K562 (cell line): ENCODE measurements around the gene GHR. TPM values are rescaled to one million over a fixed set of nuclear protein-coding genes. Genes with fewer than 3 reads are reported as not detected.

Experiments
- ATAC-seq: fragments of 200-7000 bp; cut with Tn5 transposase; 3 replicates; pipeline ENCODE4 v1.9.1; 2020; ENCODE audit warnings: moderate library complexity
- BruUV-seq: library from RNA; stranded (reverse); fragments of 400-500 nt; replicated peaks from 2 replicates; lab custom pipeline; 2021; lab: Mats Ljungman, UMichigan
- CTCF ChIA-PET: fragments of 300-600 bp; formaldehyde crosslinking; extraction: SDS; loops from one replicate; lab custom pipeline; 2021; ENCODE audit warnings: low intra/inter-chr PET ratio; lab: Yijun Ruan, JAX
- POLR2A ChIA-PET: fragments of 300-600, 350-650 bp; sonication (Branson Sonifier 250); formaldehyde crosslinking; extraction: SDS; loops from one replicate; lab custom pipeline; 2021; ENCODE audit warnings: antibody characterized with exemption, inconsistent platforms; lab: Yijun Ruan, JAX
- DNase-seq, 4 experiments: peaks; one replicate each; pipeline versions ENCODE4 v3.0.0 to v3.0.0-alpha.2; 2011 to 2018; ENCODE audit warnings: low spot score in 3 of 4, mixed read lengths in 3 of 4; ENCODE audit errors: extremely low read depth in 1 of 4
- FAIRE-seq: peaks from 2 replicates; lab custom pipeline; 2011; peaks lifted over from hg19 to GRCh38; lab: Jason Lieb, UNC
- H2AFZ ChIP-seq: 2 replicates; pipeline ENCODE4 v1.6.0; 2011; ENCODE audit warnings: low read depth, low read length, control low read depth, inconsistent platforms
- H3K27ac ChIP-seq: fragments of 200-600 bp; 3 replicates; pipeline ENCODE4 v1.8.0; 2011; ENCODE audit warnings: low read depth, mild to moderate bottlenecking, control low read depth, inconsistent platforms, low read length, moderate library complexity, mixed read lengths; ENCODE audit errors: extremely low read depth
- H3K27me3 ChIP-seq, 2 experiments: fragments of 300-600 bp in 1 of 2; 2 replicates in 1 of 2; 3 replicates in 1 of 2; pipeline versions ENCODE4 v1.6.0 to v1.8.0; 2011; ENCODE audit warnings: inconsistent platforms in 2 of 2, low read length in 2 of 2, mild to moderate bottlenecking in 1 of 2, mixed read lengths in 1 of 2, moderate library complexity in 1 of 2; ENCODE audit not compliant: control insufficient read depth in 2 of 2, insufficient read depth in 2 of 2
- H3K36me3 ChIP-seq: fragments of 300-600 bp; 3 replicates; pipeline ENCODE4 v1.8.0; 2011; ENCODE audit warnings: mild to moderate bottlenecking, low read length, inconsistent platforms; ENCODE audit not compliant: control insufficient read depth, insufficient read depth
- H3K4me1 ChIP-seq, 2 experiments: fragments of 200-600 bp in 1 of 2; replicated peaks in 1 of 2; 2 replicates in 1 of 2; 3 replicates in 1 of 2; pipeline versions ENCODE4 v1.5.1 to v1.8.0; 2011; ENCODE audit warnings: inconsistent platforms in 2 of 2, low read length in 2 of 2, mild to moderate bottlenecking in 1 of 2, mixed read lengths in 1 of 2, moderate library complexity in 1 of 2; ENCODE audit not compliant: control insufficient read depth in 2 of 2, insufficient read depth in 2 of 2
- H3K4me2 ChIP-seq: 2 replicates; pipeline ENCODE4 v1.6.1; 2011; ENCODE audit warnings: low read length, control low read depth, inconsistent platforms, mixed read lengths; ENCODE audit not compliant: insufficient read depth
- H3K4me3 ChIP-seq: fragments of 200-600 bp; sonication (generic), shearing (Covaris generic); 2 replicates; pipeline ENCODE4 v1.5.1; 2016; ENCODE audit warnings: control low read depth, inconsistent platforms
- H3K79me2 ChIP-seq: fragments of 200-600 bp; 3 replicates; pipeline ENCODE4 v1.8.0; 2011; ENCODE audit warnings: low read length, inconsistent platforms; ENCODE audit not compliant: control insufficient read depth, insufficient read depth
- H3K9ac ChIP-seq, 2 experiments: 2 replicates each; pipeline versions ENCODE4 v1.6.0 to v1.6.1; 2011; ENCODE audit warnings: low read depth in 2 of 2, low read length in 2 of 2, control low read depth in 1 of 2, inconsistent platforms in 1 of 2, mild to moderate bottlenecking in 1 of 2, mixed read lengths in 1 of 2; ENCODE audit not compliant: insufficient read depth in 1 of 2
- H3K9me1 ChIP-seq: one replicate; pipeline ENCODE4 v1.6.0; 2011; ENCODE audit warnings: inconsistent platforms, mild to moderate bottlenecking, low read length, moderate library complexity; ENCODE audit not compliant: control insufficient read depth, insufficient read depth
- H3K9me3 ChIP-seq: replicated peaks from 2 replicates; pipeline ENCODE4 v1.5.1; 2011; ENCODE audit warnings: low read depth, low read length, inconsistent platforms; ENCODE audit not compliant: control insufficient read depth, insufficient read depth
- H4K20me1 ChIP-seq: replicated peaks from 2 replicates; pipeline ENCODE4 v1.6.1; 2011; ENCODE audit warnings: low read length, inconsistent platforms, mixed read lengths; ENCODE audit not compliant: control insufficient read depth, insufficient read depth
- NR3C1 ChIP-seq: sonication (generic); formaldehyde crosslinking; IDR thresholded peaks from 2 replicates; pipeline ENCODE4 v1.8.1; 2022; ENCODE audit warnings: missing genetic modification reagents
- U2AF2 ChIP-seq: fragments of 200-400 bp; formaldehyde crosslinking; optimal IDR thresholded peaks from 2 replicates; pipeline ENCODE3; 2017; ENCODE audit warnings: low read depth, mild to moderate bottlenecking, low read length
- XRCC3 ChIP-seq: fragments of 450-650 bp; IDR thresholded peaks from 2 replicates; pipeline ENCODE4 v1.6.1; 2017; ENCODE audit warnings: mild to moderate bottlenecking, moderate library complexity
- WGBS: fragments of 100-300 bp; shearing (Covaris generic); methylation state at CpG from one replicate; pipeline ENCODE4 v1.1.6; 2016; ENCODE audit warnings: low coverage, mixed read lengths; ENCODE audit not compliant: insufficient coverage; ENCODE audit errors: missing lambda C conversion rate; 5-methylcytosine and 5-hydroxymethylcytosine counted together
- in situ Hi-C: fragments of 300-500 bp; cut with MboI; formaldehyde crosslinking; loops from 4 replicates; pipeline ENCODE4 v1.15.0; 2018; ENCODE audit warnings: inconsistent platforms, mixed read lengths
- intact Hi-C: fragments of 100-400 bp; cut with micrococcal nuclease; formaldehyde crosslinking; loops from 2 replicates; pipeline ENCODE4 v1.14.2; 2022
- polyA plus RNA-seq, 8 experiments: library from polyadenylated mRNA; depleted of rRNA in 4 of 8; stranded (reverse) in 5 of 8; unstranded in 3 of 8; fragments of >200 nt; fragmentation: Nextera tagmentation in 2 of 8; fragmentation: Illumina TruSeq in 1 of 8; extraction: Ambion mirVana in 2 of 8; extraction: Trizol in 1 of 8; gene quantifications; 2 replicates each; pipeline versions ENCODE4 v1.2.1 to v1.2.3, GENCODE V29; 2011 to 2014; ENCODE audit warnings: inconsistent platforms in 1 of 8, missing spikeins in 1 of 8
- total RNA-seq, 7 experiments: library from RNA; depleted of rRNA in 6 of 7; stranded (reverse); fragments of >200 nt in 6 of 7; fragmentation: Illumina TruSeq in 2 of 7; extraction: Trizol in 2 of 7; gene quantifications; 2 replicates each; pipeline versions ENCODE4 v1.2.1 to v1.2.3, GENCODE V29; 2011 to 2021; ENCODE audit warnings: low replicate concordance in 1 of 7
- TF ChIP-seq, protein P1 (sequence below), 2 experiments: IDR thresholded peaks in 1 of 2; conservative IDR thresholded peaks in 1 of 2; 2 replicates each; pipeline ENCODE4 v1.6.1; 2016; ENCODE audit warnings: low read depth in 2 of 2, mild to moderate bottlenecking in 1 of 2, missing compliant biosample characterization in 1 of 2, missing genetic modification characterization in 1 of 2, moderate library complexity in 1 of 2

Gene GHR
- total and polyA plus RNA-seq, 9 of the 15 experiments (the other 6 are each of a cell fraction or from before 2014, with no cell fraction given), result 0.01 to 0.13 (median 0.07) TPM; not detected in 5

DNA sequence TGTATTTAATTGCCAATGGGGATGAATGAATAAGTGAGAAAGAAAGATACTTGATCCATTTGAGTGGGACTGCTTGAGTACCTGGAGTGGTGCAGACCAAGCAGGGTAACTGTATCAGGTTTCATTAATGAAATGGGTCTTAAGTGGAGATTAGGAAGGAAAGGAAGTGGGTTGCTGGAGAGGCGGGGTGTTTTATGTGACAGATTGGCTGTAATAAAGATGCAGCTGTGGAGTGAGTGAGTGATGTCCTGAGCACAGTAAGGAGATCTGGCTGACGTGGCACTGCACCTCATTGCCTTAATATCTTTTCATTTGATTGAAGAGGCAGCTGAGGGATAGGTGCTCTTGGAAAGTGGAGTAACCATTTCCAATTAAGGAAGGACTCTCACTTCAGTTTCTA, 172.4 kb downstream of the GHR start:
- Histone ChIP-seq H3K9me3 (no peaks in the 10 kb centered on the region), H3K4me2 (no peak overlapping the region), H3K9me1 (no peaks in the 10 kb centered on the region), H3K27ac (no peak overlapping the region), H3K79me2 (no peaks in the 10 kb centered on the region), H4K20me1 (no peaks in the 10 kb centered on the region), H3K4me1 (peaks cover 0 to 10% of the 10 kb centered on the region in 2 experiments; a peak in 2 of 5 replicates), H3K27me3 (no peaks in the 10 kb centered on the region), H2AFZ (no peak overlapping the region), H3K4me3 (no peak overlapping the region), H3K36me3 (no peaks in the 10 kb centered on the region), H3K9ac (no peak overlapping the region)
- CTCF ChIA-PET, result no interaction called here
- POLR2A ChIA-PET, result interaction anchor here (1.9 kb wide), 1 partner anchor 9 kb away, joined by 4 read pairs; no protein-coding TSS in a partner anchor
- DNase-seq (no peak), ATAC-seq (no peak), FAIRE-seq (no peak)
- TF ChIP-seq U2AF2 (no peak), XRCC3 (no peak), NR3C1 (CRISPR knock-in tag) (no peak)
- TF ChIP-seq, protein P1, sequence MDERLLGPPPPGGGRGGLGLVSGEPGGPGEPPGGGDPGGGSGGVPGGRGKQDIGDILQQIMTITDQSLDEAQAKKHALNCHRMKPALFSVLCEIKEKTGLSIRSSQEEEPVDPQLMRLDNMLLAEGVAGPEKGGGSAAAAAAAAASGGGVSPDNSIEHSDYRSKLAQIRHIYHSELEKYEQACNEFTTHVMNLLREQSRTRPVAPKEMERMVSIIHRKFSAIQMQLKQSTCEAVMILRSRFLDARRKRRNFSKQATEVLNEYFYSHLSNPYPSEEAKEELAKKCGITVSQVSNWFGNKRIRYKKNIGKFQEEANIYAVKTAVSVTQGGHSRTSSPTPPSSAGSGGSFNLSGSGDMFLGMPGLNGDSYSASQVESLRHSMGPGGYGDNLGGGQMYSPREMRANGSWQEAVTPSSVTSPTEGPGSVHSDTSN (CRISPR knock-in tag; IDR thresholded peaks at IDR 0.05; ENCODE audit: low read depth), result no peak
- TF ChIP-seq, protein P1 (tag; conservative IDR thresholded peaks at IDR 0.05; ENCODE audit: low read depth), result 0 out of 2 replicates have a peak, but pooled peaks have one; percentile 13
- intact Hi-C loops, result no loop called here
- in situ Hi-C loops, result loop anchor here (25.0 kb wide), 2 partner anchors 292 to 733 kb away; partner anchors contain the start of gene OXCT1
- BruUV-seq, result no TSS peak
- WGBS, result 6% methylated on average over 2 of the region's 2 CpGs
